Stomach smooth muscle (tissue), 2 donors: ENCODE data around the gene PCED1B.

Experiments used
- H3K27ac ChIP-seq: one replicate; pipeline ENCODE4 v1.7.0; 2013; ENCODE audit warnings: mild to moderate bottlenecking, low read length, inconsistent platforms
- H3K27me3 ChIP-seq, 2 donors: one replicate each; pipeline ENCODE4 v1.7.0; 2013; ENCODE audit warnings: low read length in 2 of 2; ENCODE audit not compliant: insufficient read depth in 2 of 2, control insufficient read depth in 1 of 2
- H3K36me3 ChIP-seq, 2 donors: one replicate each; pipeline ENCODE4 v1.7.0; 2013; ENCODE audit warnings: low read length in 2 of 2; ENCODE audit not compliant: control insufficient read depth in 2 of 2, insufficient read depth in 2 of 2
- H3K4me1 ChIP-seq: one replicate; pipeline ENCODE4 v1.7.0; 2013; ENCODE audit warnings: low read length; ENCODE audit not compliant: control insufficient read depth, insufficient read depth
- H3K4me3 ChIP-seq, 2 donors: one replicate each; pipeline ENCODE4 v1.7.0; 2013; ENCODE audit warnings: low read length in 2 of 2
- H3K9ac ChIP-seq, 2 donors: one replicate each; pipeline ENCODE4 v1.7.0; 2013; ENCODE audit warnings: low read length in 2 of 2, mild to moderate bottlenecking in 1 of 2
- H3K9me3 ChIP-seq, 2 donors: one replicate each; pipeline ENCODE4 v1.7.0; 2013; ENCODE audit warnings: low read length in 2 of 2; ENCODE audit not compliant: control insufficient read depth in 2 of 2
- donor health status: healthy.
- donor health status: Pancreatic carcinoma.

The PCED1B gene

GRCh38 chr12:47094804-47095203, 15.4 kb downstream of the PCED1B start:
- Histone ChIP-seq H3K27ac (no peak overlapping the region), H3K9ac (no peak overlapping the region), H3K36me3 (no peaks in the 10 kb centered on the region), H3K27me3 (no peaks in the 10 kb centered on the region), H3K9me3 (no peaks in the 10 kb centered on the region), H3K4me3 (no peak overlapping the region), H3K4me1 (no peaks in the 10 kb centered on the region)

GRCh38 chr12:47095446-47096236, 16.2 kb downstream of the PCED1B start:
- Histone ChIP-seq H3K4me1 (no peaks in the 10 kb centered on the region), H3K27ac (no peak overlapping the region), H3K9me3 (no peaks in the 10 kb centered on the region), H3K9ac (no peak overlapping the region), H3K27me3 (no peaks in the 10 kb centered on the region), H3K4me3 (no peak overlapping the region), H3K36me3 (no peaks in the 10 kb centered on the region)

DNA sequence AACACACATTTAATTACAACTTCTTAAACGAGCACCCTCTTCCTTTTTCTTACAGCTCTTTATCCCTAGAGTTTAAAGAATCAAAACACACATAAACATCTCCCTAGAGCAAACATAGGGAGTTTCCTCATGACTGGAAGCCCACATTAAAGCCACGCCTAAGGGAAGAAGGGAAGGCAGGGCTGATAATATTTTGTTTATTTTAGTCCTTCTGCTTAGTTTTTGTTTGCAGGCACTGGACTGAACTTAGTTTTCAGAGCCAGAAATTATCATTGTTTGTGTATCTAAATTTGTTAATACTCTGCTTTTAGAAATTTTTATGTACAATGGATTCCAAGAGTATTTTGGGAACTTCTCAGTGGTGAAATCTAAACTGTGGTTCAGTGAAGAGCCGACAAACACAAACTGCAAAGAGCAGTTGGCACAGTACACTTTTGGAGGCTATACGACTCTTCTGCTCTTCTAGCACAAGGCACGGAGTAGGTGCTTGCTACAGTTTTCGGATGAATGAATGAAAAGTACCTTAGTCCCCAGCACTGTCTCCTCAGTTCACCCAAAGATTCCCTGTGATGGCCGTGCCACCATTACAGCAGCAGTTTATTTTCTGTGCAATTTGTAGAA, 18.0 kb downstream of the PCED1B start:
- Histone ChIP-seq H3K36me3 (no peaks in the 10 kb centered on the region), H3K9me3 (no peaks in the 10 kb centered on the region), H3K4me3 (peak overlapping the region in 1 of 2 donors; percentile 10), H3K9ac (no peak overlapping the region), H3K27me3 (no peaks in the 10 kb centered on the region), H3K27ac (no peak overlapping the region), H3K4me1 (no peaks in the 10 kb centered on the region)

- H3K9ac ChIP-seq, result no peak overlapping the region
- no peaks in the 10 kb centered on the region for H3K4me1 ChIP-seq
- no peaks in the 10 kb centered on the region for H3K36me3 ChIP-seq
- peak overlapping the region in 1 of 2 donors; percentile 10 for H3K4me3 ChIP-seq
- H3K27me3 ChIP-seq, result no peaks in the 10 kb centered on the region
- no peaks in the 10 kb centered on the region for H3K9me3 ChIP-seq
- H3K27ac ChIP-seq, result no peak overlapping the region
Measured at GRCh38 chr12:47098099-47098498, 18.7 kb downstream of the PCED1B start.

GRCh38 chr12:47099610-47100009, 20.2 kb downstream of the PCED1B start:
- Histone ChIP-seq H3K4me1 (no peaks in the 10 kb centered on the region), H3K27ac (no peak overlapping the region), H3K27me3 (no peaks in the 10 kb centered on the region), H3K36me3 (no peaks in the 10 kb centered on the region), H3K9me3 (no peaks in the 10 kb centered on the region), H3K4me3 (no peak overlapping the region), H3K9ac (no peak overlapping the region)

DNA sequence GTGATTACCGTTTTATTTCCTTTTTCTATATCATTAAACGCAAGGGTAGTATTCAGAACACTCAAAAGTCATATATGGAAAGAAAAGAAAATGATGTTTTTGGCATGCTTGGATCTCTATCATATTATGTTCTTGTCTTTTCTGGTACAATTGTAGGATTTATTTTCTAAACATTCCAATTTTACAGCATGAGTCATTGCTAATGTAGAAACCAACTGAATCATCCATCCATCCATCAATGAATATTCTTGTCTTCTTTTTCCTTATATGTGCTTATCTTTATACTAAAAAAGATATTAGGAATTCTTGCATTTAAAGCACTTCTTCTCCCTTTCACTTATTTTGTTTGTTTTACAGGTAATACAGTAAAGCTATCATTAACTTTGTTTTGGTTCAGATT, 20.7 kb downstream of the PCED1B start:
- Histone ChIP-seq H3K27me3 (no peaks in the 10 kb centered on the region), H3K4me3 (no peak overlapping the region), H3K9me3 (no peaks in the 10 kb centered on the region), H3K27ac (no peak overlapping the region), H3K4me1 (no peaks in the 10 kb centered on the region), H3K9ac (no peak overlapping the region), H3K36me3 (no peaks in the 10 kb centered on the region)

DNA sequence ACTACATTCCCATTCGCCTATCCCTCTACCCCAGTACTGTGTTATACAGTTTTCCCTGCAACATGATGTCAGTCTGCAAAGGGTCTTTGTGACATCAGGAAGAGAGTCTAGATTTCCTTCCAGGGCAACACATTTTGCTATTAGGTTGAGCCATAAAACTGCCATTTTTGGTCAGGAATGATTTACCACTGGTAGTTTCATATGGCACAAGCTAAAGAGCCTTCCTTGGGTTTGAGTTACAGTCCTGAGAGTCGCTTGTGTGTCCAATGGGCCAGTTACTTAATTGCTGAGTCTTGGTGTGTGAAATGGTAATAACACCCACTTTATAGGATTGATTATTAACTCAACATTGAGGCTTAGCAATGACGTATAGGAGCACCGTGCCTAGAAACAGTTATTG, 23.0 kb downstream of the PCED1B start:
- H3K9ac ChIP-seq, result no peak overlapping the region
- H3K27me3 ChIP-seq, result no peaks in the 10 kb centered on the region
- H3K4me3 ChIP-seq, result no peak overlapping the region
- no peaks in the 10 kb centered on the region for H3K4me1 ChIP-seq
- no peaks in the 10 kb centered on the region for H3K36me3 ChIP-seq
- H3K27ac ChIP-seq, result no peak overlapping the region
- H3K9me3 ChIP-seq, result no peaks in the 10 kb centered on the region

DNA sequence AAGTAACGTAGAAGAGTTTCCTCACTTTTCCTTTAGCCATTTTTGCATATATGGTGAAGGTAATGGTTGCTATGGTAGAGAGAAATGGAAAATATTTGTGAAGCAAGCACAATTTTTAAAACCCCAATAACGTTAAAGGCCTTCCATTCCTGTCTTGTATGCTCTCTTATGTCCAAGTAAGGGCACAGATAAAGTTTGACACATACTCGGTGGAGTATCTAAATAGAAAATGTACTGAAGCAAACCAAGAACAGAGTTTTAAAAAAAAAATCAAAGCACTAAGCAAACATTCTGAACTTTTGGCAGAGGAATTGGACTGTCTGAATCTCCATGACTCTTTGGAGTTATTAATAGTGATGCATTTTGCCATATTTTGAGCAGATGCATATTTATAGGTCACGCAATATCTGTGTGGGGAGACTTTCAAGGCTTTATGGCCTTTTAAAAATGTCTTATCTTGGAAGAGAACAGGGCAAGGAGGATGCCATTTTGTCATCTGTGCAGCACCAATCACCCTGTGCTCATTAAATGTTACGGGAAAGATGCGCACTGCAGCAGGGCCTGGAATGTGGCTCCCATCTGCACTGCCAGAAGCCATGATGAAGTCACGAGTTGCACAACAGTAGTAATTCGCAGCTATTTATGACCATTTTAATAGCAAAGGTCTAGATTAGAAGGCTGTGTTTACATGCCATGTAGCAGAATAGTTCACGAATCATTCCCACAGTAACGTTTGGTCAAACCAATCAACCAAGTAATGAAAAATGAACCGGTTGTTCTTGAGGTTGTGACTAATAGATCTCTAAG, 23.6 kb downstream of the PCED1B start:
- peaks cover 0 to 1% of the 10 kb centered on the region in 2 donors for H3K36me3 ChIP-seq
- H3K27ac ChIP-seq, result no peak overlapping the region

DNA sequence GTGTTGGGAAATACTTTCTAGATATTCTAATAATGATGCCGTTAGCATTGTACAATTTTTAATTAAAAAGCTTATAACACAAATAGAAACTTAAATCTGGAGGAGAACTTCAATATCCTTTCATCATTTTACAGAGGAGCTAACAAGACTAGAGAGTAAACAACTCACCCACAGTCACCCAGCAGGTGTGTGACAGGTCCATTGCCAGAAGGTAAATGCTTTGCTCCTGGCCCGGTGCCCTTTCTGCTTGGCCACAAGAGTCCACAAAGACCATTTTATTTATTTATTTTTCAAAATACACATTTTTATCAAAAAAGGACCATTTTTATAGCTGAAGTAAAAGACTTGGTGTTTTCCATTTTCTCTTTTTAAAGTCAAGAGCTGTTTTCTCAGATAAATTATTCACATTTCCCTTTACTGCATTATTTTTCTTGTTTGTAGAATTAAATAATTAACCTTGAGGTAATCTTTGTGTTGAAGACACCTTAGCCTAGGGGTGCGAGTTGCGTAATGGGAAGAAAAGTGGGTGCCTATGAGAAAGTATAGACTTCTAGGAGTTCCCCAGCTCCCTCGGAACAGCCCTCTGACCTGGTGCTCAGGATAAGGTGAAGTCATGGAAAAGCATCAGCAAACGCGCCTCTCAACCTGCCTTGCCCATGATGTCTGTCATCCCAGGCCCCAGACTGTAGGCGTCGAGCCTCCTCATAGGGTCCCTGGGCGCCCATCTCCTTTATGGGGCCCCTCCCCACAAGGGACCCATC, 26.7 kb downstream of the PCED1B start:
- H3K4me1 ChIP-seq, result no peaks in the 10 kb centered on the region
- H3K9ac ChIP-seq, result no peak overlapping the region
- no peak overlapping the region for H3K27ac ChIP-seq
- no peaks in the 10 kb centered on the region for H3K9me3 ChIP-seq
- peaks cover 0 to 4% of the 10 kb centered on the region in 2 donors for H3K36me3 ChIP-seq
- no peak overlapping the region for H3K4me3 ChIP-seq
- H3K27me3 ChIP-seq, result no peaks in the 10 kb centered on the region

More for the DNA sequence above, 23.6 kb downstream of the PCED1B start:
- no peak overlapping the region for H3K9ac ChIP-seq
- no peaks in the 10 kb centered on the region for H3K4me1 ChIP-seq
- H3K4me3 ChIP-seq, result no peak overlapping the region
- no peaks in the 10 kb centered on the region for H3K27me3 ChIP-seq
- no peaks in the 10 kb centered on the region for H3K9me3 ChIP-seq

DNA sequence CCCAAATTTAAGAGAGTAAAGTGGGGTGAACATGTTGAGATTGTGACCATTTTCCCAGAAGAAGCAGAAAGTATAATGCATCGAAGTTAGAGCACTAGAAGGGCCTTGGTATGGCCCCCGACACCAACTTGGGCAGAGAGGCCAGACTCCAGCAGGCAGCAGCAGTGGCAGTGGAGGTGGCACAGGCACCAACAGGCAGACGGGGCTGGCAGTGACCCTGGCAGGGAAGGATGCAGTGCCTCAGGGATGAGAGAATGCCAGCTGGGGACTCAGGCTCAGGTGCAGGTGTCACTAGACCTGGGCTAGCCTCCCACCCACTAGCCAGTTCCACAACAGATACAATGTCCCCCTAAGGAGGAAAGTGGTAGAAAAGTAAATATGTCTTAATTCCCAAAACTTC, 28.0 kb downstream of the PCED1B start:
- Histone ChIP-seq H3K9me3 (no peaks in the 10 kb centered on the region), H3K27ac (no peak overlapping the region), H3K36me3 (peaks cover 0 to 4% of the 10 kb centered on the region in 2 donors), H3K27me3 (no peaks in the 10 kb centered on the region), H3K4me1 (no peaks in the 10 kb centered on the region), H3K9ac (no peak overlapping the region), H3K4me3 (no peak overlapping the region)
